ENCODE results near the gene EVA1A.

The EVA1A gene

GRCh38 chr2:75589391-75590105 lies 28.8 kb upstream of the EVA1A start:
- no peak for DNase-seq

GRCh38 chr2:75587954-75588587 lies 27.3 kb upstream of the EVA1A start:
- no peak for DNase-seq

- no peak for DNase-seq
Observed at GRCh38 chr2:75586971-75587370, 26.2 kb upstream of the EVA1A start.

GRCh38 chr2:75582840-75583239 lies 22.1 kb upstream of the EVA1A start:
- no peak for DNase-seq

GRCh38 chr2:75580606-75581005 lies 19.9 kb upstream of the EVA1A start:
- no peak for DNase-seq

GRCh38 chr2:75580156-75580555 lies 19.4 kb upstream of the EVA1A start:
- no peak for DNase-seq

GRCh38 chr2:75579186-75579585 lies 18.4 kb upstream of the EVA1A start:
- DNase-seq = no peak

GRCh38 chr2:75577280-75577679 lies 16.5 kb upstream of the EVA1A start:
- DNase-seq = no peak

- DNase-seq = no peak
Observed at GRCh38 chr2:75574106-75574505, 13.4 kb upstream of the EVA1A start.

- no peak for DNase-seq
Observed at GRCh38 chr2:75573145-75573878, 12.6 kb upstream of the EVA1A start.

GRCh38 chr2:75571730-75572430 lies 11.1 kb upstream of the EVA1A start:
- no peak for DNase-seq

- peak in 27 of 56 donors; percentile 1 to 65 (median 34) for DNase-seq
Observed at GRCh38 chr2:75570948-75571729, 10.4 kb upstream of the EVA1A start.

- DNase-seq = no peak
Observed at GRCh38 chr2:75570024-75570947, 9.5 kb upstream of the EVA1A start.

GRCh38 chr2:75569546-75569945 lies 8.8 kb upstream of the EVA1A start:
- DNase-seq = no peak

GRCh38 chr2:75568174-75568573 lies 7.4 kb upstream of the EVA1A start:
- no peak for DNase-seq

- DNase-seq = no peak
Observed at GRCh38 chr2:75565472-75566462, 5.0 kb upstream of the EVA1A start.

- no peak for DNase-seq
Observed at GRCh38 chr2:75564713-75565359, 4.1 kb upstream of the EVA1A start.

Data from nucleus accumbens (tissue), 56 donors.